Immature natural killer cell (primary cell): ENCODE results near the gene CRABP2. TPM values are rescaled to one million over a fixed set of nuclear protein-coding genes. Genes with fewer than 3 reads are reported as not detected.

Source experiments
- DNase-seq, 3 donors: peaks; one replicate each; pipeline ENCODE4 v3.0.0; 2022; ENCODE audit warnings: mixed read lengths in 1 of 3
- H3K27ac Mint-ChIP-seq, 6 donors: one replicate each; pipeline ENCODE4 v1.8.0; 2020; ENCODE audit warnings: mixed read lengths in 6 of 6, mild to moderate bottlenecking in 5 of 6, inconsistent platforms in 4 of 6, moderate library complexity in 3 of 6
- H3K27me3 Mint-ChIP-seq, 3 donors: one replicate each; pipeline ENCODE4 v1.8.0; 2020 to 2021; ENCODE audit warnings: low read depth in 3 of 3, mild to moderate bottlenecking in 3 of 3, mixed read lengths in 3 of 3, moderate library complexity in 3 of 3, inconsistent platforms in 1 of 3
- H3K36me3 Mint-ChIP-seq, 3 donors: one replicate each; pipeline ENCODE4 v1.8.0; 2020; ENCODE audit warnings: mixed read lengths in 3 of 3, inconsistent platforms in 2 of 3, mild to moderate bottlenecking in 2 of 3
- H3K4me1 Mint-ChIP-seq, 2 donors: one replicate each; pipeline ENCODE4 v1.8.0; 2020; ENCODE audit warnings: inconsistent platforms in 2 of 2, mild to moderate bottlenecking in 2 of 2, mixed read lengths in 2 of 2, moderate library complexity in 1 of 2
- H3K4me3 Mint-ChIP-seq, 5 donors: one replicate each; pipeline ENCODE4 v1.8.0; 2020; ENCODE audit warnings: mild to moderate bottlenecking in 5 of 5, mixed read lengths in 5 of 5, inconsistent platforms in 3 of 5, moderate library complexity in 3 of 5
- H3K9me3 Mint-ChIP-seq, 6 donors: one replicate each; pipeline ENCODE4 v1.8.0; 2020; ENCODE audit warnings: mild to moderate bottlenecking in 6 of 6, mixed read lengths in 6 of 6, inconsistent platforms in 4 of 6, moderate library complexity in 3 of 6
- polyA plus RNA-seq, 3 donors: library from polyadenylated mRNA; unstranded; fragments of 300-500 nt; fragmentation: Illumina TruSeq; gene quantifications; one replicate each; pipeline ENCODE4 v1.2.3, GENCODE V29; 2021

CRABP2 gene
- polyA plus RNA-seq, 3 donors from 2014 or later, result not detected

- Mint-ChIP-seq H3K36me3 (peaks cover 0 to 5% (median 0%) of the 10 kb centered on the region in 3 donors), H3K4me3 (no peak overlapping the region), H3K27ac (no peak overlapping the region), H3K27me3 (peaks cover 11 to 32% (median 19%) of the 10 kb centered on the region in 3 donors), H3K9me3 (no peaks in the 10 kb centered on the region), H3K4me1 (peaks cover 16 to 18% of the 10 kb centered on the region in 2 donors)
- DNase-seq, result no peak
Measured at GRCh38 chr1:156652992-156653355, 52.4 kb downstream of the CRABP2 start.

GRCh38 chr1:156652131-156652991, 53.0 kb downstream of the CRABP2 start:
- Mint-ChIP-seq H3K4me1 (peaks cover 11 to 12% of the 10 kb centered on the region in 2 donors), H3K27me3 (peaks cover 13 to 35% (median 19%) of the 10 kb centered on the region in 3 donors), H3K36me3 (peaks cover 0 to 5% (median 0%) of the 10 kb centered on the region in 3 donors), H3K9me3 (no peaks in the 10 kb centered on the region), H3K4me3 (no peak overlapping the region), H3K27ac (no peak overlapping the region)
- DNase-seq, result no peak

Other genes with a start within 250 kb of the CRABP2 start
- 10 to 100 TPM in 1 of 3 donors, 1 to 10 TPM in 2; 5.0 to 22.8 (median 6.0) TPM for gene MEF2D, start 204.8 kb downstream of the CRABP2 start, polyA plus RNA-seq
- gene IQGAP3, start 133.0 kb downstream of the CRABP2 start, polyA plus RNA-seq, result not detected
- gene TTC24, start 125.9 kb downstream of the CRABP2 start, polyA plus RNA-seq, result 1 to 10 TPM in 1 of 3 donors, under 1 TPM in 2; 0.40 to 1.1 (median 0.72) TPM
- 100 to 1,000 TPM; 141 to 239 (median 202) TPM for gene NAXE, start 113.8 kb downstream of the CRABP2 start, polyA plus RNA-seq
- 10 to 100 TPM in 2 of 3 donors, 1 to 10 TPM in 1; 7.7 to 42.2 (median 15.9) TPM for gene GPATCH4, start 104.1 kb downstream of the CRABP2 start, polyA plus RNA-seq
- not detected for gene HAPLN2, start 86.2 kb downstream of the CRABP2 start, polyA plus RNA-seq
- under 1 TPM in 1 of 3 donors, not detected in 2; 0.35 TPM for gene BCAN, start 63.5 kb downstream of the CRABP2 start, polyA plus RNA-seq
- gene NES, start 28.2 kb downstream of the CRABP2 start, polyA plus RNA-seq, result not detected
- gene METTL25B, start 22.9 kb upstream of the CRABP2 start, polyA plus RNA-seq, result 1 to 10 TPM; 4.1 to 6.3 (median 4.4) TPM
- 10 to 100 TPM in 2 of 3 donors, 1 to 10 TPM in 1; 9.3 to 34.1 (median 15.8) TPM for gene ISG20L2, start 23.2 kb upstream of the CRABP2 start, polyA plus RNA-seq
- gene MRPL24, start 35.5 kb upstream of the CRABP2 start, polyA plus RNA-seq, result 100 to 1,000 TPM in 1 of 3 donors, 10 to 100 TPM in 2; 75.4 to 126 (median 88.2) TPM
- gene HDGF, start 46.1 kb upstream of the CRABP2 start, polyA plus RNA-seq, result 10 to 100 TPM; 27.5 to 35.4 (median 32.4) TPM
- gene PRCC, start 62.0 kb upstream of the CRABP2 start, polyA plus RNA-seq, result 10 to 100 TPM; 25.9 to 55.6 (median 32.8) TPM
- 100 to 1,000 TPM in 1 of 3 donors, 10 to 100 TPM in 2; 76.4 to 139 (median 84.1) TPM for gene SH2D2A, start 111.3 kb upstream of the CRABP2 start, polyA plus RNA-seq
- not detected for gene INSRR, start 153.5 kb upstream of the CRABP2 start, polyA plus RNA-seq
- gene NTRK1, start 155.3 kb upstream of the CRABP2 start, polyA plus RNA-seq, result under 1 TPM in 1 of 3 donors, not detected in 2; 0.71 TPM
- under 1 TPM in 1 of 3 donors, not detected in 2; 0.28 TPM for gene PEAR1, start 188.1 kb upstream of the CRABP2 start, polyA plus RNA-seq
- gene LRRC71, start 215.0 kb upstream of the CRABP2 start, polyA plus RNA-seq, result not detected